GM19193 (cell line): ENCODE data around the gene ZNF501.

Experiments
- POLR2A ChIP-seq: IDR thresholded peaks from 4 replicates; pipeline ENCODE4 v1.6.1; 2011; ENCODE audit not compliant: insufficient read depth, insufficient read length; ENCODE audit errors: extremely low read depth

The ZNF501 gene

DNA sequence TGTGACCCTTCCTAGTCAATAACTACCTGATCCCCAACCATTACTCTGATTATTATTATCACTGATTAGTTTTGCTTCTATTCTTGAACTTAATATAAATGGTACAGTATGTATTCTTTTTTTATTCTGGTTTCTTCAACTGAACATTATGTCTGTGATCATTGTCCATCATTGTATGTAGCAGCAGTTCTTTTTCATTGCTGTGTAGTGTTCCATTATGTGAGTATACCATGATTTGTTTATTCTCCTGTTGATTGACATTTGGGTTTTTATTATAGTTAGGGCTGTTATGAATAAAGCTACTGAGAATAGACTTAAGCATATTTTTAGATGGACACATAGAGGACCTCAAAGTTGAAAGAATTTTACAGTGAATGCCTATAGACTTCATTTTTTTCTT is 34.8 kb downstream of the ZNF501 start:
- no peak for TF ChIP-seq POLR2A

- TF ChIP-seq POLR2A = no peak
Measured at GRCh38 chr3:44771424-44772098, 42.1 kb downstream of the ZNF501 start.

GRCh38 chr3:44772099-44772442 is 42.6 kb downstream of the ZNF501 start:
- TF ChIP-seq POLR2A = no peak

DNA sequence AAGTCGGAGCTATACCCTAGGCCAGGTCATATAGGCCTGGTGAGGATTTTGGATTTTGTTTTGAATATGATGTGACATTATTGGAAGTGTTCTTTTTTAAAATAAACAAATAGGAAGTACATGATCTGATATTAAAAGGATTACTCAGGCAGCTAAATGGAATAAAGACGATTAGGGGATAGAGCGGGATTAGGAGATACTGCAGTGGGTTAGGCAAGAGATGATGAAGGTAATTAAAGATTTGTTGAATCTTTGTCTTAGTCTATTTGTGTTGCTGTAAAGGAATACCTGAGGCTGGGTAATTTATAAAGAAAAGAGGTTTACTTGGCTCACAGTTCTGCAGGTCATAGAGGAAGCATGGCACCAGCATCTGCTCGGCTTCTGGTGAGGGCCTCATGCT is 53.5 kb downstream of the ZNF501 start:
- no peak for TF ChIP-seq POLR2A
